HepG2 (cell line): Measurements from ENCODE around the gene COX6B1. TPM values are rescaled to one million over a fixed set of nuclear protein-coding genes. Genes with fewer than 3 reads are reported as not detected.

Experiments
- GMEB2 ChIP-seq: IDR thresholded peaks from 2 replicates; pipeline ENCODE4 v1.6.1; 2016; ENCODE audit warnings: missing biosample characterization, missing genetic modification reagents, low read depth
- PAXIP1 ChIP-seq: sonication (generic); formaldehyde crosslinking; conservative IDR thresholded peaks from 2 replicates; pipeline ENCODE4 v1.4.0; 2020; ENCODE audit warnings: mild to moderate bottlenecking, missing genetic modification reagents, moderate library complexity
- RAD21 ChIP-seq: fragments of 450-650 bp; formaldehyde crosslinking; IDR thresholded peaks from 2 replicates; pipeline ENCODE4 v1.5.0; 2020; ENCODE audit warnings: mild to moderate bottlenecking
- RBM39 ChIP-seq: fragments of 200-400 bp; formaldehyde crosslinking; IDR thresholded peaks from one replicate; pipeline ENCODE4 v1.6.1; 2018; ENCODE audit warnings: antibody characterized with exemption, mild to moderate bottlenecking, low read depth, low read length; ENCODE audit not compliant: poor library complexity, severe bottlenecking
- STAT5B ChIP-seq: sonication (generic); formaldehyde crosslinking; IDR thresholded peaks from 2 replicates; pipeline ENCODE4 v1.4.0; 2020; ENCODE audit warnings: missing genetic modification reagents
- polyA plus RNA-seq, 8 experiments: library from polyadenylated mRNA; depleted of rRNA in 3 of 8; stranded (reverse) in 7 of 8; unstranded in 1 of 8; fragments of >200 nt; fragmentation: Illumina TruSeq in 4 of 8; extraction: Trizol in 4 of 8; gene quantifications; 2 replicates each; pipeline versions ENCODE4 v1.2.1 to v1.2.3, GENCODE V29; 2011 to 2016; ENCODE audit warnings: low read depth in 4 of 8, missing spikeins in 1 of 8, mixed read lengths in 1 of 8; ENCODE audit not compliant: insufficient read depth in 1 of 8
- total RNA-seq, 5 experiments: library from RNA; depleted of rRNA; stranded (reverse); fragments of >200 nt; fragmentation: Illumina TruSeq; extraction: Trizol; gene quantifications; 2 replicates each; pipeline ENCODE4 v1.2.3, GENCODE V29; 2016; ENCODE audit warnings: low read depth in 1 of 5

Gene COX6B1
- total and polyA plus RNA-seq, 2 of the 13 experiments (the other 11 are each of a cell fraction or from before 2014, with no cell fraction given), result 481 to 487 TPM

GRCh38 chr19:35644206-35644986 is 3.7 kb upstream of the COX6B1 start (continued):
- TF ChIP-seq RBM39 (peak; percentile 63), RAD21 (CRISPR knock-in tag) (0 out of 2 replicates have a peak, but pooled peaks have one; percentile 37), GMEB2 (CRISPR knock-in tag) (no peak), PAXIP1 (CRISPR knock-in tag) (peak; percentile 40), STAT5B (CRISPR knock-in tag) (no peak)
